Uterus (tissue), 2 donors: ENCODE data around the gene CSF3.

Source experiments
- CTCF ChIP-seq, 4 experiments: fragments of 200-600 bp in 2 of 4; fragments of 450-650 bp in 2 of 4; sonication (generic) in 2 of 4; IDR thresholded peaks; one replicate each; pipeline ENCODE4 v1.5.1; 2016 to 2019; ENCODE audit warnings: antibody characterized with exemption in 4 of 4, mild to moderate bottlenecking in 2 of 4, moderate library complexity in 1 of 4
- POLR2A ChIP-seq, 2 donors: fragments of 450-650 bp; IDR thresholded peaks; one replicate each; pipeline ENCODE4 v1.6.1; 2016; ENCODE audit warnings: antibody characterized with exemption in 2 of 2, mild to moderate bottlenecking in 1 of 2, moderate library complexity in 1 of 2

- TF ChIP-seq CTCF (IDR thresholded peaks at IDR 0.05) (no peak), POLR2A (IDR thresholded peaks at IDR 0.05) (no peak)
These were observed 7.8 kb downstream of the CSF3 start for GRCh38 chr17:40022961-40023541.
